Measurements from ENCODE around the gene CTSS.

DNA sequence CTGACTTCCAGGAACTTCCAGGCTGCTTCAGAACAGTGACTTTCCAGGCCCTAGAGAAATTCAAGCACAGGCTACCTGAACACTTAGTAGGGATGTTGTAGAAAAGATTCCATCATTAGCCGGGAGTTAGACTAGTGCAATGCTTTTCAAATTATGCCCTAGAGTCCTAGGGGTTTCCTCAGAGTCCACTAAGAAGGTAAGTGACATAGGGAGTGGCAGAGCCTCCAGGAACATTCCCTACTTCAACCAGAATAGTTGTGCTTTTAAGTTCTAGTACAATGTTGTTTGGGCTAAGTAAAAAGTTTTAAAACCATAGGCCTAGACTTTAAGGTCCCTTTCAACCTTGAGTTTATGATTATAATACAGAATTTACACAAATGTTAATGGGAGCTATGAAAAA lies 59.5 kb downstream of the CTSS start:
- TF ChIP-seq, protein P1, sequence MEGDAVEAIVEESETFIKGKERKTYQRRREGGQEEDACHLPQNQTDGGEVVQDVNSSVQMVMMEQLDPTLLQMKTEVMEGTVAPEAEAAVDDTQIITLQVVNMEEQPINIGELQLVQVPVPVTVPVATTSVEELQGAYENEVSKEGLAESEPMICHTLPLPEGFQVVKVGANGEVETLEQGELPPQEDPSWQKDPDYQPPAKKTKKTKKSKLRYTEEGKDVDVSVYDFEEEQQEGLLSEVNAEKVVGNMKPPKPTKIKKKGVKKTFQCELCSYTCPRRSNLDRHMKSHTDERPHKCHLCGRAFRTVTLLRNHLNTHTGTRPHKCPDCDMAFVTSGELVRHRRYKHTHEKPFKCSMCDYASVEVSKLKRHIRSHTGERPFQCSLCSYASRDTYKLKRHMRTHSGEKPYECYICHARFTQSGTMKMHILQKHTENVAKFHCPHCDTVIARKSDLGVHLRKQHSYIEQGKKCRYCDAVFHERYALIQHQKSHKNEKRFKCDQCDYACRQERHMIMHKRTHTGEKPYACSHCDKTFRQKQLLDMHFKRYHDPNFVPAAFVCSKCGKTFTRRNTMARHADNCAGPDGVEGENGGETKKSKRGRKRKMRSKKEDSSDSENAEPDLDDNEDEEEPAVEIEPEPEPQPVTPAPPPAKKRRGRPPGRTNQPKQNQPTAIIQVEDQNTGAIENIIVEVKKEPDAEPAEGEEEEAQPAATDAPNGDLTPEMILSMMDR (IDR thresholded peaks at IDR 0.05; ENCODE audit: borderline replicate concordance, extremely low read depth, low read length, poor library complexity, severe bottlenecking) = no peak
- TF ChIP-seq EZH2 (IDR thresholded peaks at IDR 0.05; ENCODE audit: borderline replicate concordance, low read depth, low read length, severe bottlenecking) = no peak

Data from DND-41 (cell line).